Activated B cell treated with CpG ODN at 0.5 μM for 24 hours (primary cell): ENCODE measurements around the gene MYO1E. TPM values are rescaled to one million over a fixed set of nuclear protein-coding genes. Genes with fewer than 3 reads are reported as not detected.
A peak's percentile ranks its signal among the peaks of the same experiment; 100 is the strongest.

Experiments used
- ATAC-seq: fragments of 200-7000 bp; cut with Tn5 transposase; one replicate; pipeline ENCODE4 v1.10.0; 2021; ENCODE audit warnings: low read depth, mild to moderate bottlenecking, moderate library complexity
- CTCF ChIA-PET: fragments of 350-600 bp; sonication (Branson Sonifier 250); formaldehyde crosslinking; loops from one replicate; lab custom pipeline; 2021; ENCODE audit warnings: antibody characterized with exemption; lab: Charles Lee
- POLR2A ChIA-PET: fragments of 350-600 bp; sonication (Branson Sonifier 250); formaldehyde crosslinking; loops from one replicate; lab custom pipeline; 2021; ENCODE audit warnings: antibody characterized with exemption; lab: Charles Lee
- DNase-seq: peaks from one replicate; pipeline ENCODE4 v3.0.0; 2022
- H3K27ac Mint-ChIP-seq: one replicate; pipeline ENCODE4 v1.8.0; 2020; ENCODE audit warnings: mixed read lengths
- H3K27me3 Mint-ChIP-seq: one replicate; pipeline ENCODE4 v1.8.0; 2021; ENCODE audit warnings: mixed read lengths
- H3K36me3 Mint-ChIP-seq: one replicate; pipeline ENCODE4 v1.8.0; 2021; ENCODE audit warnings: low read depth, mixed read lengths
- H3K4me1 Mint-ChIP-seq: one replicate; pipeline ENCODE4 v1.8.0; 2021; ENCODE audit warnings: mixed read lengths
- H3K4me3 Mint-ChIP-seq: one replicate; pipeline ENCODE4 v1.8.0; 2020; ENCODE audit warnings: mild to moderate bottlenecking, mixed read lengths
- H3K9me3 Mint-ChIP-seq: one replicate; pipeline ENCODE4 v1.8.0; 2020; ENCODE audit warnings: mixed read lengths
- CTCF ChIP-seq: fragments of 200-600 bp; IDR thresholded peaks from one replicate; pipeline ENCODE4 v1.8.0; 2022; ENCODE audit warnings: antibody characterized with exemption, mild to moderate bottlenecking
- intact Hi-C: fragments of 100-400 bp; cut with micrococcal nuclease; formaldehyde crosslinking; loops from one replicate; pipeline ENCODE4 v1.15.1; 2024
- total RNA-seq: library from RNA; stranded (reverse); gene quantifications from 2 replicates; pipeline ENCODE4 v1.2.3, GENCODE V29; 2022

The MYO1E gene
- total RNA-seq, 1 donor from 2014 or later, result 186 TPM

- peaks cover 23% of the 10 kb centered on the region for H3K36me3 Mint-ChIP-seq
- ATAC-seq (no peak), DNase-seq (no peak)
- POLR2A ChIA-PET, result interaction anchor here (0.5 to 0.7 kb wide), 2 partner anchors 64 to 360 kb away, joined by 3 to 4 read pairs; no protein-coding TSS in a partner anchor
- peak overlapping the region; percentile 30 for H3K27ac Mint-ChIP-seq
- no peak for TF ChIP-seq CTCF
- peaks cover 45% of the 10 kb centered on the region for H3K4me1 Mint-ChIP-seq
- intact Hi-C loops, result no loop called here
- H3K4me3 Mint-ChIP-seq, result no peak overlapping the region
- CTCF ChIA-PET, result no interaction called here
- H3K9me3 Mint-ChIP-seq, result no peaks in the 10 kb centered on the region
- H3K27me3 Mint-ChIP-seq, result no peaks in the 10 kb centered on the region
Measured at GRCh38 chr15:59271595-59272201, 101.0 kb downstream of the MYO1E start.

- peaks cover 23% of the 10 kb centered on the region for H3K36me3 Mint-ChIP-seq
- no peak overlapping the region for H3K27ac Mint-ChIP-seq
- CTCF ChIA-PET, result no interaction called here
- POLR2A ChIA-PET, result interaction anchor here (0.8 kb wide), 1 partner anchor 23 kb away, joined by 5 read pairs; no protein-coding TSS in a partner anchor
- ATAC-seq (no peak), DNase-seq (no peak)
- H3K4me1 Mint-ChIP-seq, result peaks cover 28% of the 10 kb centered on the region
- no peak for TF ChIP-seq CTCF
- no peaks in the 10 kb centered on the region for H3K9me3 Mint-ChIP-seq
- no peak overlapping the region for H3K4me3 Mint-ChIP-seq
- intact Hi-C loops, result loop anchor here (5.0 kb wide), 1 partner anchor 378 kb away; no protein-coding TSS in a partner anchor
- no peaks in the 10 kb centered on the region for H3K27me3 Mint-ChIP-seq
Measured at GRCh38 chr15:59268852-59269407, 103.7 kb downstream of the MYO1E start.

GRCh38 chr15:59268168-59268851, 104.4 kb downstream of the MYO1E start:
- CTCF ChIA-PET, result no interaction called here
- Mint-ChIP-seq H3K4me1 (peaks cover 26% of the 10 kb centered on the region), H3K4me3 (no peak overlapping the region), H3K36me3 (peaks cover 23% of the 10 kb centered on the region), H3K27me3 (no peaks in the 10 kb centered on the region), H3K9me3 (no peaks in the 10 kb centered on the region), H3K27ac (no peak overlapping the region)
- intact Hi-C loops, result loop anchor here (5.0 kb wide), 1 partner anchor 379 kb away; no protein-coding TSS in a partner anchor
- ATAC-seq (no peak), DNase-seq (no peak)
- no peak for TF ChIP-seq CTCF
- POLR2A ChIA-PET, result interaction anchor here (0.8 kb wide), 1 partner anchor 23 kb away, joined by 5 read pairs; no protein-coding TSS in a partner anchor

- peaks cover 16% of the 10 kb centered on the region for H3K36me3 Mint-ChIP-seq
- peaks cover 22% of the 10 kb centered on the region for H3K4me1 Mint-ChIP-seq
- no peaks in the 10 kb centered on the region for H3K27me3 Mint-ChIP-seq
- intact Hi-C loops, result loop anchor here (5.0 kb wide), 1 partner anchor 381 kb away; no protein-coding TSS in a partner anchor
- no peak overlapping the region for H3K4me3 Mint-ChIP-seq
- no peak for TF ChIP-seq CTCF
- DNase-seq, result no peak
- ChIA-PET POLR2A (interaction anchor here (0.7 kb wide), 2 partner anchors 11 to 69 kb away, joined by 4 to 5 read pairs; no protein-coding TSS in a partner anchor), CTCF (no interaction called here)
- no peak overlapping the region for H3K27ac Mint-ChIP-seq
- no peak for ATAC-seq
- no peaks in the 10 kb centered on the region for H3K9me3 Mint-ChIP-seq
Measured at GRCh38 chr15:59266028-59266427, 106.6 kb downstream of the MYO1E start.

- H3K27ac Mint-ChIP-seq, result no peak overlapping the region
- intact Hi-C loops, result no loop called here
- H3K9me3 Mint-ChIP-seq, result no peaks in the 10 kb centered on the region
- H3K36me3 Mint-ChIP-seq, result peaks cover 24% of the 10 kb centered on the region
- H3K4me1 Mint-ChIP-seq, result peaks cover 23% of the 10 kb centered on the region
- POLR2A ChIA-PET, result no interaction called here
- no peak for DNase-seq
- TF ChIP-seq CTCF, result no peak
- no peaks in the 10 kb centered on the region for H3K27me3 Mint-ChIP-seq
- no peak overlapping the region for H3K4me3 Mint-ChIP-seq
- CTCF ChIA-PET, result no interaction called here
- ATAC-seq, result no peak
Measured at GRCh38 chr15:59262316-59262715, 110.4 kb downstream of the MYO1E start.
